T-cell (primary cell): ENCODE data around the gene PXN. TPM values are rescaled to one million over a fixed set of nuclear protein-coding genes. Genes with fewer than 3 reads are reported as not detected.

ENCODE experiments used
- ATAC-seq, 4 experiments: fragments of 200-7000 bp in 3 of 4; fragments of 150-1000 bp in 1 of 4; cut with Tn5 transposase; replicated peaks in 1 of 4; 1 replicate in 3 of 4; 2 replicates in 1 of 4; pipeline ENCODE4 v1.10.0; 2021; ENCODE audit warnings: moderate library complexity in 3 of 4, mild to moderate bottlenecking in 2 of 4, moderate number of reproducible peaks in 1 of 4
- CTCF ChIA-PET, 2 donors: fragments of 300-600 bp; sonication (Branson Sonifier 250); formaldehyde crosslinking; loops; one replicate each; lab custom pipeline; 2022; ENCODE audit warnings: antibody characterized with exemption in 2 of 2; lab: Charles Lee
- POLR2A ChIA-PET, 2 donors: fragments of 300-600 bp; sonication (Branson Sonifier 250); formaldehyde crosslinking; loops; one replicate each; lab custom pipeline; 2022; ENCODE audit warnings: antibody characterized with exemption in 2 of 2; lab: Charles Lee
- DNase-seq, 35 experiments: peaks; one replicate each; pipeline versions ENCODE4 v3.0.0 to v3.0.0-alpha.2; 2013 to 2023
- H3K27ac ChIP-seq: one replicate; pipeline ENCODE4 v1.5.1; 2013; ENCODE audit warnings: low read length
- H3K27me3 ChIP-seq, 2 experiments: replicated peaks in 1 of 2; 1 replicate in 1 of 2; 2 replicates in 1 of 2; pipeline versions ENCODE4 v1.6.1 to v1.7.0; 2013; ENCODE audit warnings: low read length in 1 of 2, mixed read lengths in 1 of 2; ENCODE audit not compliant: control insufficient read depth in 2 of 2, insufficient read depth in 2 of 2; ENCODE audit errors: extremely low read depth in 1 of 2
- H3K36me3 ChIP-seq, 2 donors: 1 replicate in 1 of 2; 2 replicates in 1 of 2; pipeline versions ENCODE4 v1.6.1 to v1.7.0; 2013; ENCODE audit warnings: low read length in 1 of 2; ENCODE audit not compliant: control insufficient read depth in 2 of 2, insufficient read depth in 1 of 2; ENCODE audit errors: extremely low read depth in 1 of 2
- H3K4me1 ChIP-seq, 2 experiments: 1 replicate in 1 of 2; 2 replicates in 1 of 2; pipeline versions ENCODE4 v1.6.1 to v1.7.0; 2013; ENCODE audit warnings: low read length in 2 of 2, mixed read lengths in 1 of 2; ENCODE audit not compliant: insufficient read depth in 2 of 2, control insufficient read depth in 1 of 2; ENCODE audit errors: extremely low read depth in 1 of 2
- H3K4me3 ChIP-seq, 2 donors: 1 replicate in 1 of 2; 2 replicates in 1 of 2; pipeline versions ENCODE4 v1.5.1 to v1.7.0; 2013; ENCODE audit warnings: mild to moderate bottlenecking in 2 of 2, low read length in 1 of 2, moderate library complexity in 1 of 2; ENCODE audit not compliant: control insufficient read depth in 1 of 2; ENCODE audit errors: extremely low read depth in 1 of 2
- H3K9me3 ChIP-seq: 2 replicates; pipeline ENCODE4 v1.7.0; 2013
- H3K27ac Mint-ChIP-seq, 2 donors: one replicate each; pipeline ENCODE4 v1.8.0; 2020 to 2021; ENCODE audit warnings: mild to moderate bottlenecking in 2 of 2, mixed read lengths in 2 of 2
- H3K27me3 Mint-ChIP-seq, 2 donors: one replicate each; pipeline ENCODE4 v1.8.0; 2021 to 2022; ENCODE audit warnings: mixed read lengths in 2 of 2
- H3K36me3 Mint-ChIP-seq: one replicate; pipeline ENCODE4 v1.8.0; 2021; ENCODE audit warnings: mixed read lengths
- H3K4me1 Mint-ChIP-seq, 3 donors: one replicate each; pipeline ENCODE4 v1.8.0; 2020 to 2022; ENCODE audit warnings: mixed read lengths in 3 of 3, mild to moderate bottlenecking in 1 of 3
- H3K4me3 Mint-ChIP-seq, 3 donors: one replicate each; pipeline ENCODE4 v1.8.0; 2020 to 2022; ENCODE audit warnings: mild to moderate bottlenecking in 3 of 3, mixed read lengths in 3 of 3, moderate library complexity in 3 of 3
- H3K9me3 Mint-ChIP-seq, 3 donors: one replicate each; pipeline ENCODE4 v1.8.0; 2020 to 2022; ENCODE audit warnings: mixed read lengths in 3 of 3
- WGBS: methylation state at CpG from one replicate; pipeline ENCODE4 v1.1.5; 2013; ENCODE audit warnings: missing lambda C conversion rate; ENCODE audit not compliant: insufficient coverage; 5-methylcytosine and 5-hydroxymethylcytosine counted together
- total RNA-seq, 35 experiments: library from RNA in 6 of 35; stranded (reverse) in 6 of 35; fragments of 120-200 nt in 1 of 35; gene quantifications; one replicate each; pipeline versions ENCODE4 v1.2.1 to v1.2.4 and lab custom pipeline; 2013 to 2026

Gene PXN
- total RNA-seq, 5 donors from 2014 or later (not counting 1 experiment from before 2014, with no cell fraction given): 128 to 202 (median 137) TPM

DNA sequence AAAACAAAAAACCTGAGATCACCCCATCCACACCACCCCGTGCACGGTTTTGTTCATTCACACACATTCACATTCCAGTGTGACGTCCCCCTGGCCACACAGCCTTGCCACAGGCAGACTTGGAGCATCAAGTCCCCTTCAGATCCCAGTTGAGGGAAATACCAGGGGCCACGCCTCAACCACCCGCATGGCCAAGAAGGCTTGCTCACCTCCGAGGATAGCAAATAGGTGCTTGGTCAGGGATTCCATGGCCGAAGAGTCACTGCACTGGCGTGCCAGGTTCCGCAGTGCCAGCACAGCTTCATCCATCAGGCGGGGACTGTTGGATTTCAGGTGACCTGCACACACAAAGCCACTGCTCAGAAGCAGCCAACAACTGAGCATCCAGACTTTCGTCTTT is 90.0 kb downstream of the PXN start:
- H3K36me3 Mint-ChIP-seq: peaks cover 57% of the 10 kb centered on the region
- ChIA-PET CTCF (interaction anchor here in 1 of 2 donors (0.6 kb wide), 1 partner anchor 25 kb away, joined by 3 read pairs; the partner anchor contains the start of gene RPLP0), POLR2A (no interaction called here)
- H3K4me1 Mint-ChIP-seq: no peaks in the 10 kb centered on the region
- no peak overlapping the region for H3K4me3 Mint-ChIP-seq
- Histone ChIP-seq H3K4me3 (no peak overlapping the region), H3K36me3 (peaks cover 30 to 82% of the 10 kb centered on the region in 2 donors), H3K9me3 (no peaks in the 10 kb centered on the region), H3K27me3 (no peaks in the 10 kb centered on the region), H3K4me1 (no peaks in the 10 kb centered on the region), H3K27ac (no peak overlapping the region)
- ATAC-seq (no peak), DNase-seq (no peak)
- H3K9me3 Mint-ChIP-seq: no peaks in the 10 kb centered on the region
- no peaks in the 10 kb centered on the region for H3K27me3 Mint-ChIP-seq
- H3K27ac Mint-ChIP-seq: no peak overlapping the region
- 97% methylated on average over 9 of the region's 11 CpGs for WGBS

DNA sequence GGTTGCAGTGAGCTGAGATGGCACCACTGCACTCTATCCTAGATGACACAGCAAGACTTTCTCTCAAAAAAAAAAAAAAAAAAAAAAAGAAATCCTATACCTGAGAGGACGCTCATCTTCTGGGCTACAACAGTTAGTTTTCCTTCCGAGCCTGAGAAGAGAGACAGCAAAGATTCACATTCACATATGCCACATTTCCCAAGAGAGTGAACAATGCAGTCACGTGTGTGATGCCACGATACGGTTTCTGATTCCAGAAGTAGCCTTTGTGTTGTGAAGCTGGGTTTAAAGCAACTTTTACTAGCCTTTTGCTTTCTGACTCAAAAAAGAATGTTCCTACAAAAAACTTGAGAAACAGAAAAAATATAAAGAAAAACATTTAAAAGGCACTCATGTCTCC is 90.5 kb downstream of the PXN start:
- DNase-seq (no peak), ATAC-seq (no peak)
- Histone ChIP-seq H3K36me3 (peaks cover 30 to 87% of the 10 kb centered on the region in 2 donors), H3K4me1 (no peaks in the 10 kb centered on the region), H3K4me3 (no peak overlapping the region), H3K27ac (no peak overlapping the region), H3K9me3 (no peaks in the 10 kb centered on the region), H3K27me3 (no peaks in the 10 kb centered on the region)
- H3K27me3 Mint-ChIP-seq: no peaks in the 10 kb centered on the region
- H3K27ac Mint-ChIP-seq: no peak overlapping the region
- ChIA-PET POLR2A (no interaction called here), CTCF (interaction anchor here in 1 of 2 donors (0.6 kb wide), 1 partner anchor 26 kb away, joined by 3 read pairs; the partner anchor contains the start of gene RPLP0)
- no CpG with 5 or more reads among the region's 5 CpGs for WGBS
- H3K9me3 Mint-ChIP-seq: no peaks in the 10 kb centered on the region
- H3K4me3 Mint-ChIP-seq: no peak overlapping the region
- H3K36me3 Mint-ChIP-seq: peaks cover 60% of the 10 kb centered on the region
- H3K4me1 Mint-ChIP-seq: no peaks in the 10 kb centered on the region

DNA sequence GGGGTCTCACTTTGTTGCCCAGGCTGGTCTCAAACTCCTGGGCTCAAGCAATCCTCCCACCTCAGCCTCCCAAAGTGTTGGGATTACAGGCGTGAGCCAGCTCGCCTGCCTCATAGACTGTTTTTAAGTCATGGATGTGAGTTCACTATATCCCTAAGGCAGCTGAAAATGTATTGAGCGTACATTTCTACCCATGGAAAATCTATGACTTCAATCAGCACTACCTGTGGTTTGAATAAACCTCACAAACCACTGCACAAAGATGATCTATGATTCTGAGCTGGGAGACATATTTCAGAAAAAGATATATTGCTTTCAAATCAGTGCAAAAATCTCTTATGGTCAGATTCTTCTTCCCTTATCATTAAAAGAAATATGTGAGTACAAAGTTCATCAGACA is 93.5 kb downstream of the PXN start:
- Mint-ChIP-seq H3K36me3 (peaks cover 44% of the 10 kb centered on the region), H3K27me3 (no peaks in the 10 kb centered on the region), H3K27ac (no peak overlapping the region), H3K4me1 (no peaks in the 10 kb centered on the region), H3K4me3 (no peak overlapping the region), H3K9me3 (no peaks in the 10 kb centered on the region)
- CTCF ChIA-PET: interaction anchor here in 1 of 2 donors (0.6 kb wide), 1 partner anchor 273 kb away, joined by 4 read pairs; no protein-coding TSS in a partner anchor
- DNase-seq: no peak
- no CpG with 5 or more reads among the region's 3 CpGs for WGBS
- Histone ChIP-seq H3K4me3 (no peak overlapping the region), H3K27ac (no peak overlapping the region), H3K36me3 (peaks cover 28 to 83% of the 10 kb centered on the region in 2 donors), H3K27me3 (no peaks in the 10 kb centered on the region), H3K9me3 (no peaks in the 10 kb centered on the region), H3K4me1 (no peaks in the 10 kb centered on the region)
- POLR2A ChIA-PET: no interaction called here
- ATAC-seq: no peak

DNA sequence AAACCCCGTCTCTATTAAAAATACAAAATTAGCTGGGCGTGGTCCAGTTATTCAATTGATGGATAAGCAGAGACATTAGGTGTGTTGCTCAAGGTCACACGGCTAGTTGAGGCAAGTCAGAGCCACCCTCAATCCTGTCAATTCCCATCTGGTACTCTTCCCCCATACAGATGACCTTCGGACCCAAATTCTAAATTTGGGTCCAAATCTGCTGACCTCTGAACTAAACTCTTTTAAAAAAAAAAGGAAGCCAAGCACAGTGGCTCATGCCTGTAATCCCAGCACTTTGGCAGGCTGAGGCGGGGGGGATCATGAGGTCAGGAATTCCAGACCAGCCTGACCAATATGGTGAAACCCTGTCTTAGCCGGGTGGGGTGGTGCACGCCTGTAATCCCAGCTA is 94.9 kb downstream of the PXN start:
- Histone ChIP-seq H3K4me3 (no peak overlapping the region), H3K27ac (no peak overlapping the region), H3K4me1 (no peaks in the 10 kb centered on the region), H3K36me3 (peaks cover 24 to 69% of the 10 kb centered on the region in 2 donors), H3K27me3 (no peaks in the 10 kb centered on the region), H3K9me3 (no peaks in the 10 kb centered on the region)
- no peaks in the 10 kb centered on the region for H3K27me3 Mint-ChIP-seq
- H3K36me3 Mint-ChIP-seq: peaks cover 34% of the 10 kb centered on the region
- no peaks in the 10 kb centered on the region for H3K9me3 Mint-ChIP-seq
- no peak for ATAC-seq
- 100% methylated on average over 3 of the region's 7 CpGs for whole genome bisulfite sequencing
- H3K4me1 Mint-ChIP-seq: no peaks in the 10 kb centered on the region
- CTCF ChIA-PET: no interaction called here
- DNase-seq: no peak
- POLR2A ChIA-PET: no interaction called here
- H3K27ac Mint-ChIP-seq: no peak overlapping the region
- no peak overlapping the region for H3K4me3 Mint-ChIP-seq

DNA sequence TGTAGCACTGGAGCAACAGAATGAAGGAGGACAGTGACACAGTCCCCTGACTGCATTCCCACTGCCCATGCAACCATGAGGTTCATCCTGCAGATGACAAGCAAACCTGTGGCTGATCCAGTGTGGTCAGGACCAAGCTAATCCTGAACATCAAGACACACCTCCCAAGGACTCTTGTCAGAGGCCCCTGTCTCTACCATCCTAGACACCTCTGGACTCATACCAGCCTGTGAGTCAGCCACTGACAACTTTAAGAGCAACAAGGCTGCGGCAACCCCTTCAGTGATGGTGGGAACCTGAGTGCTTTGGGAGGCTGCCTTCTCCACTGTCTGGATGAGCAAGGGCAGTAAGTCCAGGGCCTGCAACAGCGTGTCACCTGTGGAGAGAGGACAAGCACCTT is 95.6 kb downstream of the PXN start:
- H3K36me3 Mint-ChIP-seq: peaks cover 27% of the 10 kb centered on the region
- Histone ChIP-seq H3K4me1 (no peaks in the 10 kb centered on the region), H3K4me3 (no peak overlapping the region), H3K27ac (no peak overlapping the region), H3K36me3 (peaks cover 19 to 66% of the 10 kb centered on the region in 2 donors), H3K9me3 (no peaks in the 10 kb centered on the region), H3K27me3 (no peaks in the 10 kb centered on the region)
- H3K4me1 Mint-ChIP-seq: no peaks in the 10 kb centered on the region
- H3K4me3 Mint-ChIP-seq: no peak overlapping the region
- H3K27me3 Mint-ChIP-seq: no peaks in the 10 kb centered on the region
- DNase-seq: no peak
- no peak for ATAC-seq
- H3K27ac Mint-ChIP-seq: no peak overlapping the region
- ChIA-PET POLR2A (no interaction called here), CTCF (no interaction called here)
- WGBS: 100% methylated on average over 1 of the region's 2 CpGs
- H3K9me3 Mint-ChIP-seq: no peaks in the 10 kb centered on the region

DNA sequence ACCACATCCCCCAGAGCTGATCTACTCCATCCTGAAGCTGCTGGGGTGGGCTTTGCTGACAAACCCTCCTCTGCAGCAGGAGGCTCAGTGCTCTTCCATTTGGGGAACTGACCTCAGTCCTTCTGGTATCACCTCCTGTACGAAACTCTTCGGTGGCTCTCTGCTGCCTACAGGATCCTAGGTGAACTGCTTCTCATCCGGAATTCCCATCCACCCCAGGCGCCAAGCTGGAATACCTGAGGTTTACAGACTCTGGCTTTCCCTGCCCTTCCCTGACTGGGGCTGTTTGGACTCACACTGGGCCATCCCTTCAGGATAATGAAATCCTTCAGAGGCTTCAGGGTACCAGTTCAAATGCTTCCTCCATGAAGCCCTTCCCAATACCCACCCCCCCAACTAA is 97.2 kb downstream of the PXN start:
- H3K27ac ChIP-seq: no peak overlapping the region
- H3K9me3 ChIP-seq: no peaks in the 10 kb centered on the region
- 100% methylated on average over 4 of the region's 4 CpGs for WGBS
- H3K9me3 Mint-ChIP-seq: no peaks in the 10 kb centered on the region
- H3K4me1 Mint-ChIP-seq: no peaks in the 10 kb centered on the region
- peaks cover 9 to 63% of the 10 kb centered on the region in 2 donors for H3K36me3 ChIP-seq
- H3K36me3 Mint-ChIP-seq: peaks cover 24% of the 10 kb centered on the region
- ChIA-PET POLR2A (interaction anchor here (0.6 to 0.7 kb wide), 3 partner anchors 21 to 161 kb away, joined by 3 to 14 read pairs (median 5); no protein-coding TSS in a partner anchor), CTCF (interaction anchor here in 1 of 2 donors (0.6 kb wide), 1 partner anchor 19 kb away, joined by 4 read pairs; no protein-coding TSS in a partner anchor)
- H3K4me1 ChIP-seq: no peaks in the 10 kb centered on the region
- H3K4me3 Mint-ChIP-seq: no peak overlapping the region
- ATAC-seq (no peak), DNase-seq (no peak)
- H3K27me3 ChIP-seq: no peaks in the 10 kb centered on the region
- H3K27me3 Mint-ChIP-seq: no peaks in the 10 kb centered on the region
- no peak overlapping the region for H3K27ac Mint-ChIP-seq
- no peak overlapping the region for H3K4me3 ChIP-seq
